HG03457 (cell line): ENCODE data around the gene ATXN1.

ENCODE experiments used
- ATAC-seq: cut with Tn5 transposase; IDR thresholded peaks from one replicate; pipeline ENCODE4 v1.9.1; 2021; ENCODE audit warnings: moderate number of reproducible peaks; ENCODE audit not compliant: unreplicated experiment

The ATXN1 gene

GRCh38 chr6:16762550-16763477 is 1.6 kb upstream of the ATXN1 start:
- ATAC-seq = peak; percentile 26

GRCh38 chr6:16762268-16762549 is 949 bp upstream of the ATXN1 start:
- ATAC-seq = peak; percentile 3

- peak; percentile 30 for ATAC-seq
These were observed 409 bp upstream of the ATXN1 start for GRCh38 chr6:16761471-16762267.

GRCh38 chr6:16759646-16760515 is 1.4 kb downstream of the ATXN1 start:
- peak; percentile 32 for ATAC-seq

- no peak for ATAC-seq
These were observed 2.0 kb downstream of the ATXN1 start for GRCh38 chr6:16759181-16759645.

GRCh38 chr6:16758163-16758975 is 2.9 kb downstream of the ATXN1 start:
- no peak for ATAC-seq

GRCh38 chr6:16757332-16757731 is 3.9 kb downstream of the ATXN1 start:
- ATAC-seq = no peak

GRCh38 chr6:16756660-16757255 is 4.5 kb downstream of the ATXN1 start:
- no peak for ATAC-seq

GRCh38 chr6:16755544-16755943 is 5.7 kb downstream of the ATXN1 start:
- no peak for ATAC-seq

GRCh38 chr6:16754876-16755275 is 6.4 kb downstream of the ATXN1 start:
- ATAC-seq = no peak

- ATAC-seq = no peak
These were observed 7.0 kb downstream of the ATXN1 start for GRCh38 chr6:16754274-16754673.

GRCh38 chr6:16753341-16753740 is 7.9 kb downstream of the ATXN1 start:
- ATAC-seq = no peak

- no peak for ATAC-seq
These were observed 8.9 kb downstream of the ATXN1 start for GRCh38 chr6:16752206-16752866.

GRCh38 chr6:16751251-16751946 is 9.9 kb downstream of the ATXN1 start:
- no peak for ATAC-seq

- no peak for ATAC-seq
These were observed 10.7 kb downstream of the ATXN1 start for GRCh38 chr6:16750566-16750965.

GRCh38 chr6:16749516-16750485 is 11.5 kb downstream of the ATXN1 start:
- no peak for ATAC-seq

GRCh38 chr6:16748025-16748319 is 13.3 kb downstream of the ATXN1 start:
- ATAC-seq = no peak
